Activated CD4-positive, alpha-beta T cell treated with anti-CD3 and anti-CD28 coated beads, Interleukin-2, amount 10 ng/mL, durations not matched to agents 24 days and 14 days (primary cell): ENCODE results near the gene KLHL34. TPM values are rescaled to one million over a fixed set of nuclear protein-coding genes. Genes with fewer than 3 reads are reported as not detected.

ENCODE experiments used
- DNase-seq: peaks from one replicate; pipeline ENCODE4 v3.0.0; 2022
- H3K27ac Mint-ChIP-seq: one replicate; pipeline ENCODE4 v1.8.0; 2022; ENCODE audit warnings: mild to moderate bottlenecking, mixed read lengths
- H3K27me3 Mint-ChIP-seq: one replicate; pipeline ENCODE4 v1.8.0; 2022; ENCODE audit warnings: mixed read lengths
- H3K36me3 Mint-ChIP-seq: one replicate; pipeline ENCODE4 v1.8.0; 2022; ENCODE audit warnings: low read depth, mild to moderate bottlenecking, mixed read lengths
- H3K4me1 Mint-ChIP-seq: one replicate; pipeline ENCODE4 v1.8.0; 2021; ENCODE audit warnings: mixed read lengths
- H3K4me3 Mint-ChIP-seq: one replicate; pipeline ENCODE4 v1.8.0; 2022; ENCODE audit warnings: mild to moderate bottlenecking, moderate library complexity, mixed read lengths
- H3K9me3 Mint-ChIP-seq: one replicate; pipeline ENCODE4 v1.8.0; 2021; ENCODE audit warnings: mixed read lengths
- intact Hi-C: fragments of 100-400 bp; cut with micrococcal nuclease; formaldehyde crosslinking; loops from one replicate; pipeline ENCODE4 v1.15.1; 2023
- total RNA-seq: library from RNA; stranded (reverse); gene quantifications from 2 replicates; pipeline ENCODE4 v1.2.3, GENCODE V29; 2022

KLHL34 gene
- total RNA-seq, 1 donor from 2014 or later, result 0.30 TPM

GRCh38 chrX:21623778-21624501 is 34.2 kb downstream of the KLHL34 start:
- Mint-ChIP-seq H3K27ac (no peak overlapping the region), H3K9me3 (peaks cover 6% of the 10 kb centered on the region), H3K27me3 (no peaks in the 10 kb centered on the region), H3K4me3 (no peak overlapping the region), H3K4me1 (no peaks in the 10 kb centered on the region), H3K36me3 (no peaks in the 10 kb centered on the region)
- intact Hi-C loops, result no loop called here
- no peak for DNase-seq

- no peak for DNase-seq
- H3K4me3 Mint-ChIP-seq, result no peak overlapping the region
- H3K4me1 Mint-ChIP-seq, result no peaks in the 10 kb centered on the region
- no peak overlapping the region for H3K27ac Mint-ChIP-seq
- H3K27me3 Mint-ChIP-seq, result no peaks in the 10 kb centered on the region
- intact Hi-C loops, result no loop called here
- no peaks in the 10 kb centered on the region for H3K9me3 Mint-ChIP-seq
- H3K36me3 Mint-ChIP-seq, result no peaks in the 10 kb centered on the region
Measured at GRCh38 chrX:21620234-21620633, 37.9 kb downstream of the KLHL34 start.

- Mint-ChIP-seq H3K27me3 (no peaks in the 10 kb centered on the region), H3K36me3 (peaks cover 3% of the 10 kb centered on the region), H3K4me3 (no peak overlapping the region), H3K4me1 (no peaks in the 10 kb centered on the region), H3K27ac (no peak overlapping the region), H3K9me3 (no peaks in the 10 kb centered on the region)
- DNase-seq, result no peak
- intact Hi-C loops, result no loop called here
Measured at GRCh38 chrX:21616386-21616785, 41.7 kb downstream of the KLHL34 start.

- no peaks in the 10 kb centered on the region for H3K27me3 Mint-ChIP-seq
- H3K9me3 Mint-ChIP-seq, result no peaks in the 10 kb centered on the region
- peaks cover 3% of the 10 kb centered on the region for H3K36me3 Mint-ChIP-seq
- no peak overlapping the region for H3K4me3 Mint-ChIP-seq
- intact Hi-C loops, result no loop called here
- no peaks in the 10 kb centered on the region for H3K4me1 Mint-ChIP-seq
- DNase-seq, result no peak
- no peak overlapping the region for H3K27ac Mint-ChIP-seq
Measured at GRCh38 chrX:21612154-21612553, 46.0 kb downstream of the KLHL34 start.

- no peaks in the 10 kb centered on the region for H3K9me3 Mint-ChIP-seq
- DNase-seq, result no peak
- H3K27ac Mint-ChIP-seq, result no peak overlapping the region
- peaks cover 3% of the 10 kb centered on the region for H3K36me3 Mint-ChIP-seq
- H3K4me1 Mint-ChIP-seq, result no peaks in the 10 kb centered on the region
- intact Hi-C loops, result no loop called here
- no peaks in the 10 kb centered on the region for H3K27me3 Mint-ChIP-seq
- no peak overlapping the region for H3K4me3 Mint-ChIP-seq
Measured at GRCh38 chrX:21610168-21610567, 48.0 kb downstream of the KLHL34 start.

- DNase-seq, result no peak
- Mint-ChIP-seq H3K4me1 (no peaks in the 10 kb centered on the region), H3K9me3 (no peaks in the 10 kb centered on the region), H3K4me3 (no peak overlapping the region), H3K27me3 (no peaks in the 10 kb centered on the region), H3K36me3 (no peaks in the 10 kb centered on the region), H3K27ac (no peak overlapping the region)
- intact Hi-C loops, result no loop called here
Measured at GRCh38 chrX:21606002-21606401, 52.1 kb downstream of the KLHL34 start.

Other genes with a start within 250 kb of the KLHL34 start
- gene SMPX, start 99.8 kb upstream of the KLHL34 start, total RNA-seq, result not detected in 2 replicates
- gene MBTPS2, start 181.3 kb upstream of the KLHL34 start, total RNA-seq, result 10.0 and 11.3 TPM in 2 replicates
- 1.4 and 2.2 TPM in 2 replicates for gene YY2, start 197.7 kb upstream of the KLHL34 start, total RNA-seq